HG02981 (cell line): ENCODE results near the gene MUC5B.

Experiments
- ATAC-seq: cut with Tn5 transposase; IDR thresholded peaks from one replicate; pipeline ENCODE4 v1.9.1; 2021; ENCODE audit warnings: mild to moderate bottlenecking, moderate library complexity; ENCODE audit not compliant: unreplicated experiment

The MUC5B gene

GRCh38 chr11:1295591-1295990 lies 72.7 kb downstream of the MUC5B start:
- no peak for ATAC-seq

- no peak for ATAC-seq
These were observed 73.4 kb downstream of the MUC5B start for GRCh38 chr11:1296287-1296686.

DNA sequence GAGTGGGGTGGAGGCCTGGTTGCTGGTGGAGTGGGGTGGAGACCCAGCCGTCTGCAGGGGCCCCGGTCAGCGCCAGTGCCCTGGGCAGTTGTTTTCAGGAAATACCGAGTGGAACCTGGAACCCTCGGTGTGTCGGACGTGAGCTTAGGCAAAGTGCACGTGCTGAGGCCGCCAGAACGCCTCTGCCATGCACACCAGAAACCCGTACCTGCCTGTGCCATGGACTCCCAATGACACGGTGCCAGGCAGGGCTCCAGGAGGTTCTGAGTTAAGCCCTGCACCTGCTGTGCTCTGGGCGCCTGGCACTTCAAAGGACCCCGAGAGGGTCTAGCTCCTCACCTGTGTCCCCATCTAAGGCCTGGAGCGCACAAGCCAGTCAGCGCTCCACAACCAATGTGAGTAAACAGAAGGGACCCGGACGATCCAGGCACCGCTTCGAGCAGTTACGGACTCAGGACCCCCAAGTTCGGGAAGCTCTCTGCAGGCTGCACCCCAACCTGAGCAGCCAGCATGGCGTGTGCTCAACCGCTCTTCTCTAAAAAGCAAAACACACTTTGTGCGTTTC lies 74.2 kb downstream of the MUC5B start:
- ATAC-seq, result no peak

- no peak for ATAC-seq
These were observed 75.0 kb downstream of the MUC5B start for GRCh38 chr11:1297576-1298473.

DNA sequence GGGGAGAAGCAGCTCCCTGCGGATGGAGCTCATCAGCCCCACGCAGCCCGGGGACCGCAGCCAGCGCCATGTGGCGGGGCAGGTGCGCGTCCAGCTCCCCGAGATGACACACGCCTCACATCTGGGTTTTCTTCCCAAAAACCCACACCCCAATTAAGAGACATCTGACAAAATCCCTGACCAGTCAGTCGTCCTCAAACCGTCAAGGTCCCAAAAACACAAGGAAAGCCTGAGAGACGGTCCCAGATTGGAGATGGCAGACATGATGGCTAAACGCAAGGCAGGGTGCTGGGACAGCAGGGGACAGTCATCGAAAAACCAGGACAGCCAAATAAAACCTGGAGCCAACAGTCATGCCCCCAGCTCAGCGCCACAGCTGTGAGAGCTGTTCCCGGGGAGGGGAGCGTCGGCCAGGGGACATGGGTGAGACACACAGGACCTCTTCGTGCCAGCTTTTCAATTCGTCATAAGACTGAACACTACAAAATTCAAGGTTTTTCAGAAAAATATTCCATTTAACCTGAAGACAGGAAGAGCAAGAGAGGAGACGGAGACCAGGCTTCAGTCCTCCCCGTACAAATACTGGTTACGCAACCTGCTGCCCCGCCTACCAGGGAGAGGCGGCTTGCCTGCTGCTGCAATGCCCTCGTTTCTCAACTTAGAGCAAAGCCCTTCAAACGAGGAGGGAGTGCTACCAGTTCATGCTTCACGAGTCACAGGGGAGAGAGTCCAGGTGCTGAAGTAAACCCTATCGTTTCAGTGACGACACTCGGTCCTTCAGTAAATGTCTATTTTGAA lies 76.0 kb downstream of the MUC5B start:
- ATAC-seq, result no peak

DNA sequence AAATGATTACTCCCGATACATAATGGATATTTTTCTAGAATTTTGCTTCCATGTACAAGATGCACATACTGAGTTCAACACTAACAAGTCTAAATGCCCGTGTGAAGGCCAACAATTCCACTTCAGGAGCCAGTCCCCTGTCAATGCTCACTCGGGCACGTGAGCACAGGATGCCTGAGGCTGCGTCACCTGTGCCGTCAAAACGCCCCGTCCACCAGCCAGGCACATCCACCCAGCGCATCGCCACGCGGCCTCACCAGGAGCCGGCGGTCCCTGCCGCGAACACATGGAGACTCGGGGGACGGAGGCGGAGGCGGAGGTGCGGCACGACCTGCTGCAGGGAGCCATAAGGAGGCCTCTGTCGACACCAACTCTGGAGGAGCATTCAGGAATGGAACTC lies 76.8 kb downstream of the MUC5B start:
- ATAC-seq, result no peak

DNA sequence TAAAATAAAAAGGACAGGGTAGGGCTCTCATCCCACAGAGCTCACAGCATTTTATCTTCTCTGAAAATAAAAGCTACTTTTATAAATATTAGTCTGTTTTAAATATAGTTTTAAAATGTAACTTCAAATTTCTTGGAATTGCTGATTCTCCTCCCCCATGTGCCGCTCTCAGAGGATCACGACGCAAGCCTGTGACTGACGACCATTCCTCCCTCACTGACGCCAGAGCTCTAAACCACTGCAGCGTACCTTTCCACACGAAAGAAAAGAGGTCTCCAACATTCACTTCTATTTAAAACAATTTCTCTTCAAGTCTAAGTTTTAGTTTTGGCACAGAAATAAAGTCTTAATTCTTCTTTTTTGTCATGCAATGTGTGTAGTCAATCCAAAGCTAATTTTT lies 77.3 kb downstream of the MUC5B start:
- ATAC-seq, result no peak

DNA sequence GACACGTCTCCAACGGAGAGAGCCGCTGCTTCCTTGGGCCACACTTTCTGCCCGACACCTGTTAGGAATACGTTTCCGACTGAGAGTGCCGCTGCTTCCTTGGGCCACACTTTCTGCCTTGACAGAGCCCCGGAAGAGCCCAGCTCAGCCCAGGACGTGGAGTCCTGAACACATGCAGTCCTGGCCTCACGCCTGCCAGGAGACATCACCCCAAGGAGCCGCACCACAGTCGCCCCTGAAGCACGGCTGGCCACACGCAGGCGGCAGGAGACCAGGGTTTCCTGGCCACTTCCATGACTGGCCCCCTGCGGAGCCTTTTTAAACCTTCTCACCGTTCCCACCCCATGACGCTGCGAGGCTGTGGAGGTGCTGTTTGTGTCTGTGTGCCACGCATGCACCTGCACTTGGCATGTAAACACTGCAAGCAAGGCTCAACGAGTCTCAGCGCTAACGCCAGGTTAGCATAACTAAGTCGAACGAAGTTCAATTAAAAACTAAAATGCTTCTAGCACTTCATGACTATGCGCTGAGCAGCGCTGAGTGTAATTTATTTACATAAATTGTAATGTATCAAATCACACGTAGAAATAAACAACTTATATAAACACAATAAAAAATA lies 77.8 kb downstream of the MUC5B start:
- no peak for ATAC-seq

DNA sequence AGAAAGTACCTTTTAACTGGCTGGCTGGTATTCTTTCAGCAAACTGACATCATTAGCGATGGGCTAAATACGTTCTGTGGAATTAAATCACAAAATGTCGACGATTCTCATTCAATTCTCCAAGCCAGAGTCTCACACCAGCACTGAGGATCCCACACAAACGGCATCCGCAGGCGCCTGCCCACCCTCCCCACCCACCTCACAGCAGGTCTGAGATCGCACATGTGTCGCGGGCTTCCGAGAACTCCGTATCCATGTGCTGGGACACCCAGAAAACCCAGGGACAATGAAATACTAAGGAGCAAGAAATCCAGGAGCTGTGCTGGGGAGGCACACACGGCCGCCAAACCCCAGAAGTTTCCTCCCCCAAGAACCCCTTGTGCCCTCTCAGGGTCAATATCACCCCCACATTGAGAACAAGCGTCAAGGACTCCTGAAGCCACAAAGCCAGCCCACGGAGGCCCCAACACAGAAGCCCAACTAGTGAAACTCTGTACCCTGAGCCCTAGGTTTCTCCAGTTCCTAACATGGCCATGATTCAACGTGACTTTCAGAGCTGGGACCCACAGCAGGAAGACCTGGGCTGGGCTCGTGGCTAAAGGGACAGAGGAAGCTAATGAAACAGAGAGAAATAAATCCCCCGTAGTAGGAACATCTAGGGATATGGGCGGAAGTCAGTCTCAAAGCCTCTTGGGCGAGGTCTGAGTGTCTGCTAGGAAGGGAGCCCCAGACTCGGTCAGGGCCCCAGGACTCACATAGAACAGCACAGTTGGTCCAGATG lies 78.5 kb downstream of the MUC5B start:
- no peak for ATAC-seq

DNA sequence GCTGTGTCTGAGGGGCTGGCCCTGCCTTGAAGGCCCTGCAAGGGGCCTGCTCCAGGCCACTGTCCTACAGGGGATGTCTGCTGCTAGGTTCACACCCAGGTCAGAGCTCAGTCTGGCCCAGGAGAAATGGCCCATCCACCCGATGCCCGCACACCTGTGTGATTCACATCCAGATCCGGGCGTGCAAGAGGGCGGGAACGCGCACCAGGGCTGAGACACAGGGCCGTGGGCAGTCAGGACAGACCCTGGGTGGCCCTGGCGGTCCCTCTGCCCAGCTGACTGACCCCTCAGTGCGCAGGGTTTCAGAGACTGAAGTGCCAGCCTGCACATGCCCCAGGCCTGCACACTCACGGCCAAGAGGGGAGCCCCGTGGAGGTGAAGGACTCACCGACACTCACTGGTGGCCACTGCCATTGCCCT lies 79.2 kb downstream of the MUC5B start:
- no peak for ATAC-seq

- ATAC-seq, result no peak
These were observed 79.7 kb downstream of the MUC5B start for GRCh38 chr11:1302461-1303125.

GRCh38 chr11:1303126-1303821 lies 80.4 kb downstream of the MUC5B start:
- ATAC-seq, result no peak

DNA sequence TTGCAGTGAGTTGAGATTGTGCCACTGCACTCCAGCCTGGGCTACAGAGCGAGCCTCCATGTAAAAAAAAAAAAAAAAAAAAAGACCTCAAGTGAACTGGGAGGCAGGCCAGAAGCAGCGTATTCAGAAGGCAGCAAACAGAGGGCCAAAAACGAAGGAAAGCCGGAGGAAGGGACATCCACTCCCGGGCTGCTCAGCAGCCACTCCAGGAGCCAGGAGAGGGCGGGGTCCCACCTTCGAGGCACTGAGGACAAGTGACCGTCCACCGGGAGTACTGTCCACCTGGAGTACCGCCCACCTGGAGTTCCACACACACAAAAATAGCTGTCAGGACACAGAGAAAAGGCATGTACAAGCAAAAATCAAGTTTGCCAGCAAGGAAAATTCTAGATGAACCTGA lies 81.1 kb downstream of the MUC5B start:
- no peak for ATAC-seq

DNA sequence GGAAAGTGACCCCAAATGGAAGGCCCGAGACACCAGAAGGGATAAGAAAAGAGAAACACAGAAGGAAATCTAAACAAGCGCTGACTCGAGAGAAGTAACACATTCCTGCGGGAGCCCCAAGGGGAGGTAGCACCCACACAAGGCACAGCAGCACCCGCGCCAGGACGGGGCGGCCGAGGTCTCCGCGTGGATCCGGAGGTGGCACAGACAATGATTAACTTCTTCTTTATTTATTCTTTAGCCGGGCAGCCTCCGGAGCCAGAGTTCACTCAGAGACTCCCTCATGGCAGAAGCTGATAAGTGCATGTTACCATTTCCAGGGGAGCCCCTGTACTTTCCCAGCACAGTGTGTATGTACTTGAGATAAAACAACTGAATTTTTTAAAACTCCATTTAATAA lies 81.5 kb downstream of the MUC5B start:
- no peak for ATAC-seq

GRCh38 chr11:1305063-1305495 lies 82.2 kb downstream of the MUC5B start:
- ATAC-seq, result no peak

DNA sequence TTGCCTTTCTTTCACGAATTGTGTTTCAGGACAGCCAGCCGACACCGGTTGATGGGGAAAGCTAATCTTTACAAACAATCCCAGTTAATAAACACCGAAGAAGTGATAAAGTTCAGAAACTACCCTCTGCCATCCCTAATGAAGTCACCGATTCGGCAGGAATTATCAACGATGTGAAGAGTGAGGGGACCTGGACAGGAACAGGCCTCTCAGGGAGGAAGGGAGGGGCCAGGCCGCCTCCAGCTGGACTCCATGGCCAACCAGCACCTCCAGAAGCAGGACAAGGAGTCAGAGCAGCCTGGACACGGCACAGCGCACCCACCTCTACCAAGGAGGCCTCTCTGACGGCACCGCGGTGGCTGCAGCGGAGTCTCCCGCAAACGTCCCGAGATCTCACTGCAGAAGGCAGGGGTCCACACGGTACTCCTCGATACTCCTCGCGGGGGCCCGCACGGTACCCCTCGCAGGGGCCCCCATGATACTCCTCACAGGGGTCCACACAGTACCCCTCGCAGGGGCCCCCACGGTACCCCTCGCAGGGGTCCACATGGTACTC lies 82.7 kb downstream of the MUC5B start:
- no peak for ATAC-seq

DNA sequence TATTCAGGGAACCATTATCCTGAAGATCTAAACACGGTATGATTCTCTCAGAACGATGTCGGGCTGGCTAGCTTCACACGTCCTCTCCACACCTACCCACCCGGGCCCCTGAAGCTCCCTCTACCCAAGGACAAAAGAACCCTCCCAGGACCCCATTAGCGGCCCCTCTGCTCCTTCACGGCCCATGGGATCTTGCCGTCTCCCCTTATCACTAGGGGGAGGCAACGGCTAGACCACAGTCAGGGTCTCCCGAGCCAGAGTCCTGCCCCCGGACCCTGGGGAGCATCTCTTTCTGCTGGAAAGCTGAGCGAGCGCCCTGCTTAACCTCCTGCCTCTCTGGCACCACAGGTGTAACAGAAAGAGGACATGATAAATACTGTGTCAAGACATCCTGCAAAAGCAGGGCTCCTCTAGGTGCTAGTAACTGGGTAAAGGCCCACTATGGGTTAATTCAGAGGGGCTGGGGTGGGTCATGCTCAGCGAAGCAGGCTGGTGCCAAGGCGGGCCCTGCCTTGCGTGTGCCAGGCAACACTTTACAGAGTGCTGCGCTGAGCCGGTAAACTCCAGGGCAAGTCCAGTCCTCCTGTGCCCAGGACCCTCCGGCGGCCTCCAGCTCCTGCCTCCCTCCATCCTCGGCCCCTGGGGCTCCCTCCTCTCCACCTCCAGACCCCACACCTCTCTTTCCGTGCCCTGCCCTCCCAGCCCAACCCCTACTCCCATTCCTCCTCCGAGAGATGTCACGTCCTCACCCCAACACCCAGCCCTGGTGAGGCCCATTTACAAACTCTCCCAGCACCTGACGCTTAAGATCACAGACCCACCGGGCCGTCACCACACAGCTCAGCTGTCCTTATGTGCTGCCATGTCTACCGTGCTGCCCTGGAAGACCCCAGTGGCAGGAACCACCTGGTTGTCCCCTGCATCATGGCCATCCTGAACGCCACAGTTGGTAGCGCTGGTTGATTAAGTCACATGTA lies 83.6 kb downstream of the MUC5B start:
- ATAC-seq, result no peak
